GM10266 (cell line): ENCODE results near the gene RNF180.

ENCODE experiments used
- DNase-seq: peaks from one replicate; pipeline ENCODE4 v3.0.0; 2012; ENCODE audit errors: extremely low spot score
- CTCF ChIP-seq: IDR thresholded peaks from 2 replicates; pipeline ENCODE4 v1.5.1; 2012; ENCODE audit warnings: mild to moderate bottlenecking, low read depth; ENCODE audit not compliant: control insufficient read depth, insufficient read depth; ENCODE audit errors: missing control alignments

RNF180 gene

GRCh38 chr5:64147379-64147778 lies 18.3 kb upstream of the RNF180 start:
- DNase-seq, result no peak

GRCh38 chr5:64147849-64148441 lies 17.7 kb upstream of the RNF180 start:
- peak; percentile 50 for DNase-seq
- TF ChIP-seq CTCF, result peak; percentile 66

More at GRCh38 chr5:64147379-64147778, 18.3 kb upstream of the RNF180 start:
- TF ChIP-seq CTCF, result no peak

- TF ChIP-seq CTCF, result no peak
- no peak for DNase-seq
Measured at GRCh38 chr5:64149268-64149667, 16.4 kb upstream of the RNF180 start.

- no peak for DNase-seq
- no peak for TF ChIP-seq CTCF
Measured at GRCh38 chr5:64149857-64150521, 15.7 kb upstream of the RNF180 start.

- no peak for DNase-seq
- no peak for TF ChIP-seq CTCF
Measured at GRCh38 chr5:64156261-64156660, 9.4 kb upstream of the RNF180 start.

- no peak for DNase-seq
- TF ChIP-seq CTCF, result no peak
Measured at GRCh38 chr5:64158827-64159226, 6.8 kb upstream of the RNF180 start.

- TF ChIP-seq CTCF, result no peak
- no peak for DNase-seq
Measured at GRCh38 chr5:64160201-64160600, 5.4 kb upstream of the RNF180 start.
